ENCODE data around the gene RNPEP.

- TF ChIP-seq, protein P1, sequence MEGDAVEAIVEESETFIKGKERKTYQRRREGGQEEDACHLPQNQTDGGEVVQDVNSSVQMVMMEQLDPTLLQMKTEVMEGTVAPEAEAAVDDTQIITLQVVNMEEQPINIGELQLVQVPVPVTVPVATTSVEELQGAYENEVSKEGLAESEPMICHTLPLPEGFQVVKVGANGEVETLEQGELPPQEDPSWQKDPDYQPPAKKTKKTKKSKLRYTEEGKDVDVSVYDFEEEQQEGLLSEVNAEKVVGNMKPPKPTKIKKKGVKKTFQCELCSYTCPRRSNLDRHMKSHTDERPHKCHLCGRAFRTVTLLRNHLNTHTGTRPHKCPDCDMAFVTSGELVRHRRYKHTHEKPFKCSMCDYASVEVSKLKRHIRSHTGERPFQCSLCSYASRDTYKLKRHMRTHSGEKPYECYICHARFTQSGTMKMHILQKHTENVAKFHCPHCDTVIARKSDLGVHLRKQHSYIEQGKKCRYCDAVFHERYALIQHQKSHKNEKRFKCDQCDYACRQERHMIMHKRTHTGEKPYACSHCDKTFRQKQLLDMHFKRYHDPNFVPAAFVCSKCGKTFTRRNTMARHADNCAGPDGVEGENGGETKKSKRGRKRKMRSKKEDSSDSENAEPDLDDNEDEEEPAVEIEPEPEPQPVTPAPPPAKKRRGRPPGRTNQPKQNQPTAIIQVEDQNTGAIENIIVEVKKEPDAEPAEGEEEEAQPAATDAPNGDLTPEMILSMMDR (IDR thresholded peaks at IDR 0.05), result no peak
- TF ChIP-seq POLR2A (IDR thresholded peaks at IDR 0.05), result no peak
These were observed 38.4 kb upstream of the RNPEP start for GRCh38 chr1:201944002-201944401.

Data from tibial nerve (tissue), 3 donors.